DMS153 treated with DMSO at 0.1 percent for 48 hours (cell line): ENCODE data around the gene MYH15.
"Not testable (repeated sequence)": the region's sequence is repeated elsewhere in the genome, so short reads cannot be mapped to it uniquely, and the experiment has no call there.

Experiments
- DNase-seq: peaks from one replicate; lab custom pipeline; 2025; ENCODE audit not compliant: unreplicated experiment; lab: John Stamatoyannopoulos, UW

MYH15 gene

GRCh38 chr3:108391917-108392593 is 118.3 kb downstream of the MYH15 start:
- DNase-seq: no peak

GRCh38 chr3:108389372-108389771 is 121.0 kb downstream of the MYH15 start:
- DNase-seq: no peak

GRCh38 chr3:108388136-108389132 is 122.0 kb downstream of the MYH15 start:
- DNase-seq: peak; percentile 66

- no peak for DNase-seq
Measured at GRCh38 chr3:108387063-108387462, 123.3 kb downstream of the MYH15 start.

GRCh38 chr3:108383306-108383705 is 127.1 kb downstream of the MYH15 start:
- no peak for DNase-seq

- no peak for DNase-seq
Measured at GRCh38 chr3:108381529-108382140, 128.8 kb downstream of the MYH15 start.

GRCh38 chr3:108380128-108380795 is 130.1 kb downstream of the MYH15 start:
- no peak for DNase-seq

GRCh38 chr3:108378952-108379342 is 131.4 kb downstream of the MYH15 start:
- not testable (repeated sequence) for DNase-seq

GRCh38 chr3:108378153-108378951 is 132.0 kb downstream of the MYH15 start:
- DNase-seq: no peak

GRCh38 chr3:108377384-108377783 is 133.0 kb downstream of the MYH15 start:
- DNase-seq: no peak

- no peak for DNase-seq
Measured at GRCh38 chr3:108376026-108376425, 134.4 kb downstream of the MYH15 start.

GRCh38 chr3:108359011-108359410 is 151.4 kb downstream of the MYH15 start:
- no peak for DNase-seq

- DNase-seq: no peak
Measured at GRCh38 chr3:108357042-108357441, 153.4 kb downstream of the MYH15 start.

- DNase-seq: no peak
Measured at GRCh38 chr3:108354562-108354961, 155.8 kb downstream of the MYH15 start.

GRCh38 chr3:108352176-108352575 is 158.2 kb downstream of the MYH15 start:
- no peak for DNase-seq

- no peak for DNase-seq
Measured at GRCh38 chr3:108346301-108347227, 163.8 kb downstream of the MYH15 start.

GRCh38 chr3:108345492-108346205 is 164.7 kb downstream of the MYH15 start:
- DNase-seq: no peak

- DNase-seq: no peak
Measured at GRCh38 chr3:108343491-108343890, 166.9 kb downstream of the MYH15 start.
